Endothelial cell of umbilical vein (primary cell): ENCODE measurements around the gene FOXS1.
"Not testable (repeated sequence)": the region's sequence is repeated elsewhere in the genome, so short reads cannot be mapped to it uniquely, and the experiment has no call there.

ENCODE experiments used
- EZH2 ChIP-seq: IDR thresholded peaks from 2 replicates; pipeline ENCODE4 v1.6.1; 2012; ENCODE audit warnings: borderline replicate concordance, low read depth, mild to moderate bottlenecking, moderate library complexity, low read length, inconsistent platforms; ENCODE audit not compliant: severe bottlenecking
- TF ChIP-seq, protein P1 (sequence below), 2 donors: IDR thresholded peaks; 1 replicate in 1 of 2; 2 replicates in 1 of 2; pipeline ENCODE4 v1.5.1; 2011; ENCODE audit warnings: low read length in 2 of 2, mild to moderate bottlenecking in 2 of 2, moderate library complexity in 2 of 2, control low read depth in 1 of 2, inconsistent platforms in 1 of 2, low read depth in 1 of 2; ENCODE audit not compliant: insufficient read depth in 1 of 2; ENCODE audit errors: extremely low read depth in 1 of 2

DNA sequence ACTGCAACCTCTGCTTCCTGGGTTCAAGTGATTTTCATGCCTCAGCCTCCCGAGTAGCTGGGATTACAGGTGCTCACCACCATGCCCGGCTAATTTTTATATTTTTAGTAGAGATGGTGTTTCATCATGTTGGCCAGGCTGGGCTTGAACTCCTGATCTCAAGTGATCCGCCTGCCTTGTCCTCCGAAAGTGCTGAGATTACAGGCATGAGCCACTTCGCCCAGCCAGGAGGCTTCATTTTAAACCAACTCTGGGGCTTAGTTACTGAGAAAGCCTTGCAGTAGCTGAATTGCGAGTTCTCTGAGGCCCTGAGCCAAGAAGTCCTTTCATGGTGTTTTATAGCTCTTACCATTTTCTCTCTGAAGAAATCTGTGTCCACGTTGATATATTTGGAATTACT lies 31.3 kb downstream of the FOXS1 start:
- TF ChIP-seq, protein P1, sequence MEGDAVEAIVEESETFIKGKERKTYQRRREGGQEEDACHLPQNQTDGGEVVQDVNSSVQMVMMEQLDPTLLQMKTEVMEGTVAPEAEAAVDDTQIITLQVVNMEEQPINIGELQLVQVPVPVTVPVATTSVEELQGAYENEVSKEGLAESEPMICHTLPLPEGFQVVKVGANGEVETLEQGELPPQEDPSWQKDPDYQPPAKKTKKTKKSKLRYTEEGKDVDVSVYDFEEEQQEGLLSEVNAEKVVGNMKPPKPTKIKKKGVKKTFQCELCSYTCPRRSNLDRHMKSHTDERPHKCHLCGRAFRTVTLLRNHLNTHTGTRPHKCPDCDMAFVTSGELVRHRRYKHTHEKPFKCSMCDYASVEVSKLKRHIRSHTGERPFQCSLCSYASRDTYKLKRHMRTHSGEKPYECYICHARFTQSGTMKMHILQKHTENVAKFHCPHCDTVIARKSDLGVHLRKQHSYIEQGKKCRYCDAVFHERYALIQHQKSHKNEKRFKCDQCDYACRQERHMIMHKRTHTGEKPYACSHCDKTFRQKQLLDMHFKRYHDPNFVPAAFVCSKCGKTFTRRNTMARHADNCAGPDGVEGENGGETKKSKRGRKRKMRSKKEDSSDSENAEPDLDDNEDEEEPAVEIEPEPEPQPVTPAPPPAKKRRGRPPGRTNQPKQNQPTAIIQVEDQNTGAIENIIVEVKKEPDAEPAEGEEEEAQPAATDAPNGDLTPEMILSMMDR (IDR thresholded peaks at IDR 0.05; ENCODE audit: extremely low read depth in 1 of 2, insufficient read depth in 1 of 2, low read depth in 1 of 2, low read length in 2 of 2) = not testable (repeated sequence)
- TF ChIP-seq EZH2 = not testable (repeated sequence)
